ENCODE measurements around the gene C11orf52. TPM values are rescaled to one million over a fixed set of nuclear protein-coding genes. Genes with fewer than 3 reads are reported as not detected.

C11orf52 gene
- total and polyA plus RNA-seq, 2 of the 8 experiments (the other 6 are each of a cell fraction or from before 2014, with no cell fraction given) = 1.7 to 2.7 TPM

DNA sequence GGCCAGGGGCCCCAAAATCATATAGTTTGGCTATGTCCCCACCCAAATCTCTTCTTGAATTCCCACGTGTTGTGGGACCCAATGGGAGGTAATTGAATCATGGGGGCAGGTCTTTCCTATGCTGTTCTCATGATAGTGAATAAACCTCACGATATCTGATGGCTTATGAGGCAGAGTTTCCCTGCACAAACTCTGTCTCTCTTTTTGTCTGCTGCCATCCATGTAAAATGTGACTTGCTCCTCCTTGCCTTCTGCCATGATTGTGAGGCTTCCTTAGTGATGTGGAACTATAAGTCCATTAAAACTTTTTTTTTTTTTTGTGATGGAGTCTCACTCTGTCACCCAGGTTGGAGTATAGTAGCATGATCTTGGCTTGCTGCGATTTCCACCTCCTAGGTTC lies 32.9 kb downstream of the C11orf52 start:
- Histone ChIP-seq H2BK5ac (ENCODE audit: low read depth, low read length) (no peak overlapping the region), H3K27ac (ENCODE audit: low read depth, low read length) (no peak overlapping the region), H2BK20ac (ENCODE audit: low read length) (no peak overlapping the region), H3K79me2 (ENCODE audit: control insufficient read depth in 1 of 2, insufficient read depth in 2 of 2, low read length in 2 of 2) (no peaks in the 10 kb centered on the region), H3K79me1 (ENCODE audit: low read depth, low read length) (no peaks in the 10 kb centered on the region), H3K23me2 (ENCODE audit: low read depth, low read length) (no peaks in the 10 kb centered on the region), H2BK120ac (replicated peaks; ENCODE audit: low read depth, low read length) (no peak overlapping the region), H3K4me1 (replicated peaks in 1 of 4; ENCODE audit: control insufficient read depth in 3 of 4, insufficient read depth in 4 of 4, low read length in 3 of 4) (no peaks in the 10 kb centered on the region), H3K4me3 (ENCODE audit: extremely low read depth in 1 of 4, insufficient read depth in 2 of 4, low read depth in 3 of 4, low read length in 4 of 4) (no peak overlapping the region), H3K36me3 (ENCODE audit: control insufficient read depth in 2 of 4, insufficient read depth in 4 of 4, low read length in 3 of 4) (no peaks in the 10 kb centered on the region), H2AK5ac (ENCODE audit: low read depth, low read length) (no peak overlapping the region), H2BK15ac (ENCODE audit: low read length) (no peak overlapping the region), H4K5ac (ENCODE audit: insufficient read length, low read depth, low read length) (no peak overlapping the region), H3K18ac (ENCODE audit: extremely low read depth, low read length) (no peak overlapping the region), H4K8ac (ENCODE audit: extremely low read depth, insufficient read depth, low read length) (no peak overlapping the region), H3K4ac (replicated peaks; ENCODE audit: insufficient read length, low read depth, low read length) (no peak overlapping the region), H4K20me1 (replicated peaks in 1 of 2; ENCODE audit: control insufficient read depth in 1 of 2, insufficient read depth in 2 of 2, low read length in 2 of 2) (no peaks in the 10 kb centered on the region), H4K91ac (replicated peaks; ENCODE audit: insufficient read length, low read length) (no peak overlapping the region), H3K56ac (replicated peaks; ENCODE audit: insufficient read length, low read depth, low read length) (no peak overlapping the region), H2BK12ac (ENCODE audit: low read depth, low read length) (no peak overlapping the region), H3K23ac (ENCODE audit: insufficient read length) (no peak overlapping the region), H3K9me3 (ENCODE audit: insufficient read depth in 2 of 2, low read depth in 1 of 2, low read length in 1 of 2) (no peaks in the 10 kb centered on the region), H3K27me3 (replicated peaks in 1 of 4; ENCODE audit: control insufficient read depth in 3 of 4, extremely low read depth in 1 of 4, insufficient read depth in 3 of 4, low read length in 3 of 4) (no peaks in the 10 kb centered on the region), H3K14ac (ENCODE audit: insufficient read length) (no peak overlapping the region), H3K4me2 (ENCODE audit: insufficient read depth in 1 of 2, low read depth in 2 of 2, low read length in 2 of 2) (no peak overlapping the region), H2AFZ (ENCODE audit: low read length) (no peak overlapping the region), H3K9ac (replicated peaks in 1 of 4; ENCODE audit: extremely low read depth in 1 of 4, low read depth in 3 of 4, low read length in 3 of 4) (no peak overlapping the region)
- FAIRE-seq (no peak), DNase-seq (ENCODE audit: low read depth in 1 of 2, low spot score in 2 of 2) (no peak)
- ChIA-PET POLR2A (ENCODE audit: partially characterized antibody) (no interaction called here), CTCF (ENCODE audit: partially characterized antibody) (interaction anchor here (1.6 kb wide), 1 partner anchor 30 kb away, joined by 5 read pairs; no protein-coding TSS in a partner anchor)
- TF ChIP-seq, protein P1, sequence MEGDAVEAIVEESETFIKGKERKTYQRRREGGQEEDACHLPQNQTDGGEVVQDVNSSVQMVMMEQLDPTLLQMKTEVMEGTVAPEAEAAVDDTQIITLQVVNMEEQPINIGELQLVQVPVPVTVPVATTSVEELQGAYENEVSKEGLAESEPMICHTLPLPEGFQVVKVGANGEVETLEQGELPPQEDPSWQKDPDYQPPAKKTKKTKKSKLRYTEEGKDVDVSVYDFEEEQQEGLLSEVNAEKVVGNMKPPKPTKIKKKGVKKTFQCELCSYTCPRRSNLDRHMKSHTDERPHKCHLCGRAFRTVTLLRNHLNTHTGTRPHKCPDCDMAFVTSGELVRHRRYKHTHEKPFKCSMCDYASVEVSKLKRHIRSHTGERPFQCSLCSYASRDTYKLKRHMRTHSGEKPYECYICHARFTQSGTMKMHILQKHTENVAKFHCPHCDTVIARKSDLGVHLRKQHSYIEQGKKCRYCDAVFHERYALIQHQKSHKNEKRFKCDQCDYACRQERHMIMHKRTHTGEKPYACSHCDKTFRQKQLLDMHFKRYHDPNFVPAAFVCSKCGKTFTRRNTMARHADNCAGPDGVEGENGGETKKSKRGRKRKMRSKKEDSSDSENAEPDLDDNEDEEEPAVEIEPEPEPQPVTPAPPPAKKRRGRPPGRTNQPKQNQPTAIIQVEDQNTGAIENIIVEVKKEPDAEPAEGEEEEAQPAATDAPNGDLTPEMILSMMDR (IDR thresholded peaks at IDR 0.05; ENCODE audit: control extremely low read depth in 1 of 3, insufficient read depth in 1 of 3, low read depth in 1 of 3, low read length in 3 of 3) = no peak
- TF ChIP-seq NRF1 (IDR thresholded peaks at IDR 0.05; ENCODE audit: low read depth, low read length) = no peak
- no peak for TF ChIP-seq CTBP2 (IDR thresholded peaks at IDR 0.05; ENCODE audit: borderline replicate concordance, insufficient read depth, insufficient read length, low read length)
- no peak for TF ChIP-seq RXRA (IDR thresholded peaks at IDR 0.05; ENCODE audit: insufficient read depth, low read depth, low read length)
- TF ChIP-seq, protein P2, sequence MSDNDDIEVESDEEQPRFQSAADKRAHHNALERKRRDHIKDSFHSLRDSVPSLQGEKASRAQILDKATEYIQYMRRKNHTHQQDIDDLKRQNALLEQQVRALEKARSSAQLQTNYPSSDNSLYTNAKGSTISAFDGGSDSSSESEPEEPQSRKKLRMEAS (IDR thresholded peaks at IDR 0.05) = no peak
- no peak for TF ChIP-seq TAF7 (optimal IDR thresholded peaks at IDR 0.05; ENCODE audit: borderline replicate concordance, low read depth, low read length)
- TF ChIP-seq POLR2AphosphoS5 (IDR thresholded peaks at IDR 0.05; ENCODE audit: low read depth, low read length) = no peak
- no peak for TF ChIP-seq SIN3A (conservative IDR thresholded peaks at IDR 0.05 in 1 of 2, IDR thresholded peaks at IDR 0.05 in 1 of 2; ENCODE audit: low read depth in 1 of 2, low read length in 2 of 2)
- no peak for TF ChIP-seq SIRT6 (IDR thresholded peaks at IDR 0.05; ENCODE audit: low read length)
- WGBS, 2 experiments (ENCODE audit: extremely low coverage in 1 of 2, insufficient coverage in 1 of 2, insufficient read length in 1 of 2, insufficient replicate concordance in 2 of 2, low coverage in 1 of 2, low lambda C conversion rate in 2 of 2, missing lambda C conversion rate in 1 of 2) = 93% methylated on average over 3 of the region's 3 CpGs; no CpG with 5 or more reads in 1 of the 2 experiments
